HCT116 (cell line): ENCODE measurements around the gene H6PD. TPM values are rescaled to one million over a fixed set of nuclear protein-coding genes. Genes with fewer than 3 reads are reported as not detected.

Experiments used
- ATAC-seq: fragments of 200-7000 bp; cut with Tn5 transposase; 2 replicates; pipeline ENCODE4 v1.9.1; 2020; ENCODE audit warnings: mild to moderate bottlenecking, moderate library complexity
- BruUV-seq: library from RNA; stranded (reverse); fragments of 400-500 nt; replicated peaks from 2 replicates; lab custom pipeline; 2021; lab: Mats Ljungman, UMichigan
- CTCF ChIA-PET: fragments of 300-600 bp; sonication (Branson Sonifier 250); formaldehyde crosslinking; loops from one replicate; lab custom pipeline; 2021; ENCODE audit warnings: antibody characterized with exemption; lab: Charles Lee
- POLR2A ChIA-PET: fragments of 300-600, 350-600 bp; sonication (Branson Sonifier 250); formaldehyde crosslinking; loops from one replicate; lab custom pipeline; 2021; ENCODE audit warnings: antibody characterized with exemption; lab: Charles Lee
- RAD21 ChIA-PET, 2 experiments: fragments of 300-600 bp; sonication (Branson Sonifier 250); formaldehyde crosslinking; loops; one replicate each; lab custom pipeline; 2023; ENCODE audit warnings: low total read pairs in 2 of 2; ENCODE audit not compliant: uncharacterized antibody in 2 of 2, unreplicated experiment in 2 of 2, low non-redundant PET in 1 of 2; lab: Charles Lee
- DNase-seq: peaks from one replicate; pipeline ENCODE4 v3.0.0-alpha.2; 2010; ENCODE audit warnings: low read depth, low spot score
- H2AFZ ChIP-seq: fragments of 200-600 bp; shearing (Covaris generic), sonication (generic); 2 replicates; pipeline ENCODE4 v1.6.1; 2017; ENCODE audit warnings: low read depth, mixed run types, mixed read lengths, antibody characterized with exemption, low read length; ENCODE audit not compliant: poor library complexity, severe bottlenecking
- H3K27ac ChIP-seq: 2 replicates; pipeline ENCODE4 v1.5.1; 2012; ENCODE audit warnings: low read depth, low read length
- H3K27me3 ChIP-seq: fragments of 200-600 bp; sonication (generic); 2 replicates; pipeline ENCODE4 v1.6.1; 2016; ENCODE audit warnings: mixed run types, low read length, mixed read lengths; ENCODE audit not compliant: insufficient read depth
- H3K36me3 ChIP-seq, 2 experiments: fragments of 200-500 bp in 1 of 2; fragments of 200-600 bp in 1 of 2; sonication (Bioruptor generic) in 1 of 2; sonication (generic) in 1 of 2; 2 replicates each; pipeline versions ENCODE4 v1.5.1 to v1.6.1; 2014 to 2016; ENCODE audit warnings: low read length in 2 of 2, inconsistent platforms in 1 of 2, mixed read lengths in 1 of 2, mixed run types in 1 of 2; ENCODE audit not compliant: insufficient read depth in 2 of 2, control insufficient read depth in 1 of 2
- H3K4me1 ChIP-seq, 2 experiments: fragments of 200-600 bp in 1 of 2; sonication (generic) in 1 of 2; 2 replicates each; pipeline versions ENCODE4 v1.5.1 to v1.6.1; 2012 to 2017; ENCODE audit warnings: low read length in 2 of 2, inconsistent platforms in 1 of 2, mild to moderate bottlenecking in 1 of 2, mixed read lengths in 1 of 2, mixed run types in 1 of 2, moderate library complexity in 1 of 2; ENCODE audit not compliant: insufficient read depth in 2 of 2, control insufficient read depth in 1 of 2
- H3K4me2 ChIP-seq: fragments of 200-600 bp; sonication (generic); 2 replicates; pipeline ENCODE4 v1.6.1; 2017; ENCODE audit warnings: mixed run types, low read length, mixed read lengths
- H3K4me3 ChIP-seq, 2 experiments: fragments of 200-600 bp in 1 of 2; sonication (generic) in 1 of 2; replicated peaks in 1 of 2; 2 replicates each; pipeline ENCODE4 v1.5.1; 2011 to 2016; ENCODE audit warnings: low read length in 2 of 2, control low read depth in 1 of 2, low read depth in 1 of 2, mild to moderate bottlenecking in 1 of 2, mixed read lengths in 1 of 2, mixed run types in 1 of 2
- H3K79me2 ChIP-seq: fragments of 200-600 bp; sonication (generic); 2 replicates; pipeline ENCODE4 v1.6.1; 2017; ENCODE audit warnings: mild to moderate bottlenecking, mixed run types, low read length, moderate library complexity, mixed read lengths; ENCODE audit not compliant: insufficient read depth
- H3K9ac ChIP-seq: fragments of 200-600 bp; sonication (generic); 2 replicates; pipeline ENCODE4 v1.6.1; 2016; ENCODE audit warnings: low read length, mixed read lengths
- H3K9me2 ChIP-seq: fragments of 200-600 bp; sonication (generic), shearing (Covaris generic); 2 replicates; pipeline ENCODE4 v1.6.1; 2017; ENCODE audit warnings: mixed run types, mild to moderate bottlenecking, moderate library complexity; ENCODE audit not compliant: insufficient read depth
- H3K9me3 ChIP-seq, 2 experiments: fragments of 200-500 bp in 1 of 2; fragments of 200-600 bp in 1 of 2; sonication (Bioruptor generic) in 1 of 2; sonication (generic) in 1 of 2; 2 replicates each; pipeline ENCODE4 v1.6.1; 2014 to 2017; ENCODE audit warnings: low read length in 2 of 2, mixed read lengths in 2 of 2, inconsistent platforms in 1 of 2, low read depth in 1 of 2, mild to moderate bottlenecking in 1 of 2, mixed run types in 1 of 2, moderate library complexity in 1 of 2; ENCODE audit not compliant: control insufficient read depth in 1 of 2, insufficient read depth in 1 of 2
- H4K20me1 ChIP-seq: fragments of 200-600 bp; sonication (generic), shearing (Covaris generic); 2 replicates; pipeline ENCODE4 v1.6.1; 2017; ENCODE audit warnings: mixed run types, mild to moderate bottlenecking, moderate library complexity; ENCODE audit not compliant: insufficient read depth
- ATF3 ChIP-seq: IDR thresholded peaks from 2 replicates; pipeline ENCODE4 v1.6.1; 2012
- CBX3 ChIP-seq: IDR thresholded peaks from 2 replicates; pipeline ENCODE4 v1.6.1; 2012; ENCODE audit warnings: low read depth
- EGR1 ChIP-seq: IDR thresholded peaks from 2 replicates; pipeline ENCODE4 v1.6.1; 2012; ENCODE audit warnings: low read depth
- ELF1 ChIP-seq: IDR thresholded peaks from 2 replicates; pipeline ENCODE4 v1.6.1; 2012; ENCODE audit warnings: low read depth, borderline replicate concordance
- EZH2 ChIP-seq: fragments of 200-600 bp; sonication (generic); IDR thresholded peaks from 2 replicates; pipeline ENCODE4 v1.6.1; 2017; ENCODE audit warnings: antibody characterized with exemption, mixed run types
- FOSL1 ChIP-seq: IDR thresholded peaks from 2 replicates; pipeline ENCODE4 v1.6.1; 2012; ENCODE audit warnings: low read depth
- POLR2A ChIP-seq: IDR thresholded peaks from 2 replicates; pipeline ENCODE4 v1.7.0; 2011; ENCODE audit warnings: borderline replicate concordance; ENCODE audit not compliant: insufficient read depth, insufficient read length; ENCODE audit errors: extremely low read depth
- POLR2AphosphoS5 ChIP-seq: IDR thresholded peaks from 2 replicates; pipeline ENCODE4 v1.6.1; 2011; ENCODE audit warnings: mild to moderate bottlenecking, low read depth, low read length, moderate library complexity
- RAD21 ChIP-seq: IDR thresholded peaks from 2 replicates; pipeline ENCODE4 v1.6.1; 2012; ENCODE audit warnings: low read depth, mild to moderate bottlenecking
- REST ChIP-seq: IDR thresholded peaks from 2 replicates; pipeline ENCODE4 v1.6.1; 2012; ENCODE audit warnings: low read depth
- SP1 ChIP-seq: IDR thresholded peaks from 2 replicates; pipeline ENCODE4 v1.6.1; 2012; ENCODE audit warnings: low read depth
- TCF7L2 ChIP-seq: IDR thresholded peaks from 2 replicates; pipeline ENCODE4 v1.7.0; 2011; ENCODE audit warnings: borderline replicate concordance, inconsistent platforms; ENCODE audit not compliant: insufficient read depth, insufficient read length; ENCODE audit errors: extremely low read depth
- ZFX ChIP-seq: fragments of 450-650 bp; IDR thresholded peaks from 2 replicates; pipeline ENCODE4 v1.6.1; 2017
- ZNF274 ChIP-seq: fragments of 200-500 bp; sonication (Bioruptor generic); IDR thresholded peaks from 2 replicates; pipeline ENCODE4 v1.6.1; 2014; ENCODE audit warnings: mild to moderate bottlenecking, low read depth, low read length, inconsistent platforms
- intact Hi-C: fragments of 100-400 bp; cut with micrococcal nuclease; formaldehyde crosslinking; loops from 2 replicates; pipeline ENCODE4 v1.10.0; 2022
- total RNA-seq: library from RNA; stranded (reverse); gene quantifications from one replicate; pipeline ENCODE4 v1.2.1, GENCODE V29; 2021; ENCODE audit not compliant: unreplicated experiment
- TF ChIP-seq, protein P1 (sequence below): IDR thresholded peaks from 2 replicates; pipeline ENCODE4 v1.6.1; 2012
- TF ChIP-seq, protein P2 (sequence below), 3 experiments: fragments of 200-600 bp in 1 of 3; sonication (generic) in 1 of 3; IDR thresholded peaks in 2 of 3; conservative IDR thresholded peaks in 1 of 3; 2 replicates each; pipeline ENCODE4 v1.5.1; 2012 to 2017; ENCODE audit warnings: low read depth in 2 of 3, low read length in 2 of 3, antibody characterized with exemption in 1 of 3, borderline replicate concordance in 1 of 3, control low read depth in 1 of 3, mild to moderate bottlenecking in 1 of 3, mixed read lengths in 1 of 3, mixed run types in 1 of 3, moderate library complexity in 1 of 3; ENCODE audit not compliant: insufficient read depth in 1 of 3

H6PD gene
- total RNA-seq, 1 experiment from 2014 or later, result 16.2 TPM

DNA sequence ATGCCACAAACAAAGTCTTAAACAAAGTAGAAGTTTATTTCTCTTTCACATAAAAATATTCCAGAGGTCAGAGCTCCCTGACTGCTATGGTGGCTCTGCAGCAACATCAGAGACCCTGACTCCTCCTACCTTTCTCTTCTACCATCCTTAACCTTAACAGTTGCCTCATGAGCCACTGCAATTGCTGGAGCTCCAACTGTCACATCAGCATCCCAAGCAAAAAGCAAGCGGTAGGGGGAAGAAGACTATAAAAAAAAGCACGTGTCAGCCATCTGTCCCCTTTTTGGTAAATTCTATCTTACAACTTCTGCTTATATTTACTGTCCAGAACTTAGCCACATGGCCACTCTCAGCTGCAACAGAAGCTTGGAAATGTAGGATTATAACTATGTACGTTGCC lies 21.8 kb upstream of the H6PD start:
- intact Hi-C loops, result no loop called here
- H3K27me3 ChIP-seq, result no peaks in the 10 kb centered on the region
- CTCF ChIA-PET, result no interaction called here
- TF ChIP-seq ZFX (no peak), ATF3 (no peak), FOSL1 (no peak)
- TF ChIP-seq, protein P1, sequence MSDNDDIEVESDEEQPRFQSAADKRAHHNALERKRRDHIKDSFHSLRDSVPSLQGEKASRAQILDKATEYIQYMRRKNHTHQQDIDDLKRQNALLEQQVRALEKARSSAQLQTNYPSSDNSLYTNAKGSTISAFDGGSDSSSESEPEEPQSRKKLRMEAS, result no peak
- TF ChIP-seq, all 23 proteins: peak for 0
- H3K9ac ChIP-seq, result no peak overlapping the region
- ChIA-PET RAD21 (no interaction called here), POLR2A (interaction anchor here (1.1 kb wide), 1 partner anchor 21 kb away, joined by 3 read pairs; the partner anchor contains the start of gene H6PD)
- peaks cover 0 to 10% of the 10 kb centered on the region in 2 experiments; a peak in 1 of 4 replicates for H3K4me1 ChIP-seq
- ATAC-seq (no peak), DNase-seq (no peak)
- H3K36me3 ChIP-seq, result no peaks in the 10 kb centered on the region
- H3K4me2 ChIP-seq, result no peak overlapping the region
- H3K79me2 ChIP-seq, result no peaks in the 10 kb centered on the region
- H3K9me2 ChIP-seq, result no peaks in the 10 kb centered on the region
- no peak overlapping the region for H2AFZ ChIP-seq
- no peak overlapping the region for H3K27ac ChIP-seq
- H3K4me3 ChIP-seq, result no peak overlapping the region
- no TSS peak for BruUV-seq
- H3K9me3 ChIP-seq, result no peaks in the 10 kb centered on the region
- H4K20me1 ChIP-seq, result no peaks in the 10 kb centered on the region

GRCh38 chr1:9213956-9214355 lies 20.6 kb upstream of the H6PD start:
- Histone ChIP-seq H3K79me2 (no peaks in the 10 kb centered on the region), H3K9me3 (no peaks in the 10 kb centered on the region), H3K9me2 (no peaks in the 10 kb centered on the region), H3K4me2 (0 out of 2 replicates have a peak overlapping the region, but pooled peaks have one; percentile 21), H3K27ac (no peak overlapping the region), H3K36me3 (no peaks in the 10 kb centered on the region), H4K20me1 (no peaks in the 10 kb centered on the region), H2AFZ (no peak overlapping the region), H3K27me3 (no peaks in the 10 kb centered on the region), H3K9ac (no peak overlapping the region), H3K4me1 (peaks cover 0 to 10% of the 10 kb centered on the region in 2 experiments; a peak in 1 of 4 replicates), H3K4me3 (no peak overlapping the region)
- intact Hi-C loops, result no loop called here
- TF ChIP-seq ZNF274, result no peak
- TF ChIP-seq TCF7L2, result no peak
- no peak for TF ChIP-seq REST
- TF ChIP-seq POLR2A, result no peak
- TF ChIP-seq CBX3, result no peak
- no peak for TF ChIP-seq ELF1
- no peak for TF ChIP-seq POLR2AphosphoS5
- TF ChIP-seq SP1, result no peak
- TF ChIP-seq EGR1, result no peak
- TF ChIP-seq FOSL1, result no peak
- TF ChIP-seq EZH2, result no peak
- no peak for TF ChIP-seq RAD21
- TF ChIP-seq, protein P1, result no peak
- TF ChIP-seq, protein P2, sequence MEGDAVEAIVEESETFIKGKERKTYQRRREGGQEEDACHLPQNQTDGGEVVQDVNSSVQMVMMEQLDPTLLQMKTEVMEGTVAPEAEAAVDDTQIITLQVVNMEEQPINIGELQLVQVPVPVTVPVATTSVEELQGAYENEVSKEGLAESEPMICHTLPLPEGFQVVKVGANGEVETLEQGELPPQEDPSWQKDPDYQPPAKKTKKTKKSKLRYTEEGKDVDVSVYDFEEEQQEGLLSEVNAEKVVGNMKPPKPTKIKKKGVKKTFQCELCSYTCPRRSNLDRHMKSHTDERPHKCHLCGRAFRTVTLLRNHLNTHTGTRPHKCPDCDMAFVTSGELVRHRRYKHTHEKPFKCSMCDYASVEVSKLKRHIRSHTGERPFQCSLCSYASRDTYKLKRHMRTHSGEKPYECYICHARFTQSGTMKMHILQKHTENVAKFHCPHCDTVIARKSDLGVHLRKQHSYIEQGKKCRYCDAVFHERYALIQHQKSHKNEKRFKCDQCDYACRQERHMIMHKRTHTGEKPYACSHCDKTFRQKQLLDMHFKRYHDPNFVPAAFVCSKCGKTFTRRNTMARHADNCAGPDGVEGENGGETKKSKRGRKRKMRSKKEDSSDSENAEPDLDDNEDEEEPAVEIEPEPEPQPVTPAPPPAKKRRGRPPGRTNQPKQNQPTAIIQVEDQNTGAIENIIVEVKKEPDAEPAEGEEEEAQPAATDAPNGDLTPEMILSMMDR (IDR thresholded peaks at IDR 0.05 in 2 of 3, conservative IDR thresholded peaks at IDR 0.05 in 1 of 3; ENCODE audit: borderline replicate concordance in 1 of 3, insufficient read depth in 1 of 3, low read depth in 2 of 3, low read length in 2 of 3), result no peak
- BruUV-seq, result no TSS peak
- ChIA-PET CTCF (no interaction called here), RAD21 (no interaction called here), POLR2A (no interaction called here)
- ATAC-seq, result no peak
- DNase-seq, result no peak
